Osteoblast (primary cell): ENCODE data around the gene DHX58. TPM values are rescaled to one million over a fixed set of nuclear protein-coding genes. Genes with fewer than 3 reads are reported as not detected.
A peak's percentile ranks its signal among the peaks of the same experiment; 100 is the strongest.

Experiments
- DNase-seq: peaks from one replicate; pipeline ENCODE4 v3.0.0; 2011; ENCODE audit warnings: low spot score, mixed read lengths; ENCODE audit not compliant: insufficient read length; ENCODE audit errors: missing footprints
- H2AFZ ChIP-seq: 2 replicates; pipeline ENCODE4 v1.6.0; 2011; ENCODE audit warnings: mild to moderate bottlenecking, low read length
- H3K27ac ChIP-seq: 2 replicates; pipeline ENCODE4 v1.5.1; 2011; ENCODE audit warnings: mild to moderate bottlenecking, low read depth, low read length, moderate library complexity
- H3K27me3 ChIP-seq: 2 replicates; pipeline ENCODE4 v1.6.0; 2012; ENCODE audit warnings: mild to moderate bottlenecking, control low read depth, inconsistent platforms, low read length, moderate library complexity; ENCODE audit not compliant: insufficient read depth
- H3K36me3 ChIP-seq: 2 replicates; pipeline ENCODE4 v1.5.1; 2011; ENCODE audit warnings: mild to moderate bottlenecking, low read length, control low read depth, moderate library complexity; ENCODE audit not compliant: insufficient read depth
- H3K4me1 ChIP-seq: 2 replicates; pipeline ENCODE4 v1.5.1; 2011; ENCODE audit warnings: mild to moderate bottlenecking, low read length, control low read depth, moderate library complexity; ENCODE audit not compliant: insufficient read depth
- H3K4me2 ChIP-seq: 2 replicates; pipeline ENCODE4 v1.6.0; 2011; ENCODE audit warnings: mild to moderate bottlenecking, low read length; ENCODE audit not compliant: insufficient read depth
- H3K4me3 ChIP-seq: fragments of 200-600 bp; sonication (generic); 3 replicates; pipeline ENCODE4 v1.5.1; 2012; ENCODE audit warnings: mild to moderate bottlenecking, low read length, inconsistent platforms; ENCODE audit not compliant: insufficient read depth
- H3K79me2 ChIP-seq: 2 replicates; pipeline ENCODE4 v1.6.0; 2012; ENCODE audit warnings: mild to moderate bottlenecking, low read length, control low read depth, inconsistent platforms; ENCODE audit not compliant: insufficient read depth
- H3K9me3 ChIP-seq: 2 replicates; pipeline ENCODE4 v1.5.1; 2011; ENCODE audit warnings: low read depth, low read length, control low read depth
- H4K20me1 ChIP-seq: 2 replicates; pipeline ENCODE4 v1.6.0; 2012; ENCODE audit warnings: mild to moderate bottlenecking, low read length, control low read depth; ENCODE audit not compliant: insufficient read depth
- CTCF ChIP-seq: IDR thresholded peaks from 2 replicates; pipeline ENCODE4 v1.5.1; 2011; ENCODE audit warnings: mild to moderate bottlenecking, low read depth, low read length, moderate library complexity; ENCODE audit errors: extremely low read depth
- total RNA-seq: library from RNA; depleted of rRNA; stranded (reverse); fragments of >200 nt; gene quantifications from 2 replicates; pipeline ENCODE4 v1.2.3, GENCODE V29; 2012

The DHX58 gene
- total RNA-seq, 1 donor: 18.5 TPM

GRCh38 chr17:42127414-42127813 is 14.9 kb upstream of the DHX58 start:
- Histone ChIP-seq H3K27ac (no peak overlapping the region), H4K20me1 (peaks cover 34% of the 10 kb centered on the region), H3K4me1 (peaks cover 11% of the 10 kb centered on the region), H3K9me3 (no peaks in the 10 kb centered on the region), H3K79me2 (peaks cover 42% of the 10 kb centered on the region), H3K36me3 (peaks cover 63% of the 10 kb centered on the region), H3K4me3 (no peak overlapping the region), H3K27me3 (no peaks in the 10 kb centered on the region), H3K4me2 (no peak overlapping the region), H2AFZ (no peak overlapping the region)
- no peak for TF ChIP-seq CTCF
- peak; percentile 43 for DNase-seq

- H4K20me1 ChIP-seq: peaks cover 28% of the 10 kb centered on the region
- DNase-seq: no peak
- H3K4me1 ChIP-seq: peaks cover 5% of the 10 kb centered on the region
- no peak overlapping the region for H2AFZ ChIP-seq
- H3K4me3 ChIP-seq: no peak overlapping the region
- H3K9me3 ChIP-seq: no peaks in the 10 kb centered on the region
- no peak overlapping the region for H3K27ac ChIP-seq
- H3K36me3 ChIP-seq: peaks cover 63% of the 10 kb centered on the region
- no peak for TF ChIP-seq CTCF
- no peaks in the 10 kb centered on the region for H3K27me3 ChIP-seq
- H3K79me2 ChIP-seq: peaks cover 37% of the 10 kb centered on the region
- no peak overlapping the region for H3K4me2 ChIP-seq
These were observed 14.3 kb upstream of the DHX58 start for GRCh38 chr17:42126836-42127235.

GRCh38 chr17:42125565-42125964 is 13.1 kb upstream of the DHX58 start:
- peaks cover 4% of the 10 kb centered on the region for H3K4me1 ChIP-seq
- H3K4me2 ChIP-seq: no peak overlapping the region
- H2AFZ ChIP-seq: no peak overlapping the region
- peak; percentile 11 for DNase-seq
- no peak overlapping the region for H3K4me3 ChIP-seq
- TF ChIP-seq CTCF: no peak
- H3K27ac ChIP-seq: no peak overlapping the region
- H4K20me1 ChIP-seq: peaks cover 16% of the 10 kb centered on the region
- H3K79me2 ChIP-seq: peaks cover 25% of the 10 kb centered on the region
- no peaks in the 10 kb centered on the region for H3K9me3 ChIP-seq
- no peaks in the 10 kb centered on the region for H3K27me3 ChIP-seq
- H3K36me3 ChIP-seq: peaks cover 58% of the 10 kb centered on the region

- Histone ChIP-seq H3K27ac (no peak overlapping the region), H3K4me3 (no peak overlapping the region), H3K9me3 (no peaks in the 10 kb centered on the region), H3K27me3 (no peaks in the 10 kb centered on the region), H3K4me2 (no peak overlapping the region), H3K79me2 (peaks cover 15% of the 10 kb centered on the region), H3K4me1 (peaks cover 9% of the 10 kb centered on the region), H4K20me1 (peaks cover 3% of the 10 kb centered on the region), H2AFZ (no peak overlapping the region), H3K36me3 (peaks cover 45% of the 10 kb centered on the region)
- DNase-seq: peak; percentile 17
- no peak for TF ChIP-seq CTCF
These were observed 11.7 kb upstream of the DHX58 start for GRCh38 chr17:42124256-42124655.
